Vagina (tissue), 2 donors: ENCODE results near the gene CTNNA3.

Experiments
- CTCF ChIP-seq, 3 experiments: fragments of 450-650 bp in 2 of 3; fragments of 200-600 bp in 1 of 3; sonication (generic) in 1 of 3; IDR thresholded peaks; one replicate each; pipeline ENCODE4 v1.5.1; 2017 to 2019; ENCODE audit warnings: antibody characterized with exemption in 3 of 3, mild to moderate bottlenecking in 2 of 3, moderate library complexity in 2 of 3
- POLR2A ChIP-seq, 2 donors: fragments of 450-650 bp; IDR thresholded peaks; one replicate each; pipeline ENCODE4 v1.6.1; 2017; ENCODE audit warnings: antibody characterized with exemption in 2 of 2, mild to moderate bottlenecking in 2 of 2, moderate library complexity in 2 of 2
- POLR2AphosphoS5 ChIP-seq, 2 donors: sonication (generic); formaldehyde crosslinking; IDR thresholded peaks; one replicate each; pipeline ENCODE4 v1.9.0; 2017; ENCODE audit warnings: antibody characterized with exemption in 2 of 2, mild to moderate bottlenecking in 2 of 2, low read depth in 1 of 2; ENCODE audit not compliant: insufficient read depth in 1 of 2

GRCh38 chr10:66098595-66099480 lies 1597.2 kb downstream of the CTNNA3 start:
- TF ChIP-seq POLR2A (IDR thresholded peaks at IDR 0.05) (no peak), CTCF (IDR thresholded peaks at IDR 0.05) (no peak), POLR2AphosphoS5 (IDR thresholded peaks at IDR 0.05; ENCODE audit: insufficient read depth in 1 of 2, low read depth in 1 of 2) (no peak)
